Measurements from ENCODE around the gene RNF40. TPM values are rescaled to one million over a fixed set of nuclear protein-coding genes. Genes with fewer than 3 reads are reported as not detected.

Gene RNF40
- total and polyA plus RNA-seq, 2 donors (not counting 1 experiment from before 2014, with no cell fraction given): 42.0 to 56.8 TPM

- Histone ChIP-seq H3K79me2 (ENCODE audit: control insufficient read depth, insufficient read depth, low read length) (peaks cover 26% of the 10 kb centered on the region), H3K9ac (ENCODE audit: insufficient read depth, low read length) (no peak overlapping the region), H2AFZ (ENCODE audit: low read length) (no peak overlapping the region), H3K36me3 (ENCODE audit: control insufficient read depth, insufficient read depth, low read length) (peaks cover 48% of the 10 kb centered on the region), H3K27me3 (ENCODE audit: control insufficient read depth, insufficient read depth, low read length) (no peaks in the 10 kb centered on the region), H3K4me3 (replicated peaks in 1 of 4; ENCODE audit: control extremely low read depth in 1 of 4, insufficient read depth in 1 of 4, low read depth in 3 of 4, low read length in 4 of 4) (no peak overlapping the region), H4K20me1 (ENCODE audit: control insufficient read depth, extremely low read depth, insufficient read depth, low read length) (no peaks in the 10 kb centered on the region), H3K4me2 (ENCODE audit: extremely low read depth, insufficient read depth, low read length) (no peak overlapping the region), H3K9me3 (ENCODE audit: control insufficient read depth, insufficient read depth, low read depth, low read length) (no peaks in the 10 kb centered on the region), H3K27ac (ENCODE audit: insufficient read depth, low read length) (no peak overlapping the region), H3K4me1 (ENCODE audit: control insufficient read depth, extremely low read depth, insufficient read depth, low read length) (peaks cover 14% of the 10 kb centered on the region)
- DNase-seq (ENCODE audit: low read depth in 2 of 2): no peak
- TF ChIP-seq, protein P1, sequence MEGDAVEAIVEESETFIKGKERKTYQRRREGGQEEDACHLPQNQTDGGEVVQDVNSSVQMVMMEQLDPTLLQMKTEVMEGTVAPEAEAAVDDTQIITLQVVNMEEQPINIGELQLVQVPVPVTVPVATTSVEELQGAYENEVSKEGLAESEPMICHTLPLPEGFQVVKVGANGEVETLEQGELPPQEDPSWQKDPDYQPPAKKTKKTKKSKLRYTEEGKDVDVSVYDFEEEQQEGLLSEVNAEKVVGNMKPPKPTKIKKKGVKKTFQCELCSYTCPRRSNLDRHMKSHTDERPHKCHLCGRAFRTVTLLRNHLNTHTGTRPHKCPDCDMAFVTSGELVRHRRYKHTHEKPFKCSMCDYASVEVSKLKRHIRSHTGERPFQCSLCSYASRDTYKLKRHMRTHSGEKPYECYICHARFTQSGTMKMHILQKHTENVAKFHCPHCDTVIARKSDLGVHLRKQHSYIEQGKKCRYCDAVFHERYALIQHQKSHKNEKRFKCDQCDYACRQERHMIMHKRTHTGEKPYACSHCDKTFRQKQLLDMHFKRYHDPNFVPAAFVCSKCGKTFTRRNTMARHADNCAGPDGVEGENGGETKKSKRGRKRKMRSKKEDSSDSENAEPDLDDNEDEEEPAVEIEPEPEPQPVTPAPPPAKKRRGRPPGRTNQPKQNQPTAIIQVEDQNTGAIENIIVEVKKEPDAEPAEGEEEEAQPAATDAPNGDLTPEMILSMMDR (conservative IDR thresholded peaks at IDR 0.05 in 1 of 2, IDR thresholded peaks at IDR 0.05 in 1 of 2; ENCODE audit: low read depth in 1 of 2, low read length in 2 of 2): no peak
- no peak for TF ChIP-seq EZH2 (IDR thresholded peaks at IDR 0.05; ENCODE audit: low read length, missing control alignments)
These were observed 2.8 kb downstream of the RNF40 start for GRCh38 chr16:30764816-30765465.

GRCh38 chr16:30766206-30766932 is 4.2 kb downstream of the RNF40 start:
- Histone ChIP-seq H3K9ac (ENCODE audit: insufficient read depth, low read length) (no peak overlapping the region), H3K27me3 (ENCODE audit: control insufficient read depth, insufficient read depth, low read length) (no peaks in the 10 kb centered on the region), H3K36me3 (ENCODE audit: control insufficient read depth, insufficient read depth, low read length) (peaks cover 46% of the 10 kb centered on the region), H3K4me2 (ENCODE audit: extremely low read depth, insufficient read depth, low read length) (no peak overlapping the region), H3K9me3 (ENCODE audit: control insufficient read depth, insufficient read depth, low read depth, low read length) (no peaks in the 10 kb centered on the region), H4K20me1 (ENCODE audit: control insufficient read depth, extremely low read depth, insufficient read depth, low read length) (no peaks in the 10 kb centered on the region), H3K79me2 (ENCODE audit: control insufficient read depth, insufficient read depth, low read length) (peaks cover 26% of the 10 kb centered on the region), H3K4me3 (replicated peaks in 1 of 4; ENCODE audit: control extremely low read depth in 1 of 4, insufficient read depth in 1 of 4, low read depth in 3 of 4, low read length in 4 of 4) (no peak overlapping the region), H3K27ac (ENCODE audit: insufficient read depth, low read length) (no peak overlapping the region), H3K4me1 (ENCODE audit: control insufficient read depth, extremely low read depth, insufficient read depth, low read length) (peaks cover 6% of the 10 kb centered on the region), H2AFZ (ENCODE audit: low read length) (no peak overlapping the region)
- TF ChIP-seq, protein P1 (conservative IDR thresholded peaks at IDR 0.05 in 1 of 2, IDR thresholded peaks at IDR 0.05 in 1 of 2; ENCODE audit: low read depth in 1 of 2, low read length in 2 of 2): no peak
- TF ChIP-seq EZH2 (IDR thresholded peaks at IDR 0.05; ENCODE audit: low read length, missing control alignments): no peak
- DNase-seq (ENCODE audit: low read depth in 2 of 2): no peak

GRCh38 chr16:30766933-30767284 is 4.8 kb downstream of the RNF40 start:
- Histone ChIP-seq H3K4me2 (ENCODE audit: extremely low read depth, insufficient read depth, low read length) (no peak overlapping the region), H3K27ac (ENCODE audit: insufficient read depth, low read length) (no peak overlapping the region), H3K4me3 (replicated peaks in 1 of 4; ENCODE audit: control extremely low read depth in 1 of 4, insufficient read depth in 1 of 4, low read depth in 3 of 4, low read length in 4 of 4) (no peak overlapping the region), H3K9me3 (ENCODE audit: control insufficient read depth, insufficient read depth, low read depth, low read length) (no peaks in the 10 kb centered on the region), H2AFZ (ENCODE audit: low read length) (no peak overlapping the region), H3K4me1 (ENCODE audit: control insufficient read depth, extremely low read depth, insufficient read depth, low read length) (peaks cover 6% of the 10 kb centered on the region), H3K79me2 (ENCODE audit: control insufficient read depth, insufficient read depth, low read length) (peaks cover 26% of the 10 kb centered on the region), H3K9ac (ENCODE audit: insufficient read depth, low read length) (no peak overlapping the region), H3K27me3 (ENCODE audit: control insufficient read depth, insufficient read depth, low read length) (no peaks in the 10 kb centered on the region), H4K20me1 (ENCODE audit: control insufficient read depth, extremely low read depth, insufficient read depth, low read length) (no peaks in the 10 kb centered on the region), H3K36me3 (ENCODE audit: control insufficient read depth, insufficient read depth, low read length) (peaks cover 48% of the 10 kb centered on the region)
- no peak for DNase-seq (ENCODE audit: low read depth in 2 of 2)
- no peak for TF ChIP-seq EZH2 (IDR thresholded peaks at IDR 0.05; ENCODE audit: low read length, missing control alignments)
- TF ChIP-seq, protein P1 (conservative IDR thresholded peaks at IDR 0.05 in 1 of 2, IDR thresholded peaks at IDR 0.05 in 1 of 2; ENCODE audit: low read depth in 1 of 2, low read length in 2 of 2): no peak
